ENCODE results near the gene FBH1. TPM values are rescaled to one million over a fixed set of nuclear protein-coding genes. Genes with fewer than 3 reads are reported as not detected.

The FBH1 gene
- total and polyA plus RNA-seq, 10 of the 15 experiments (the other 5 are each of a cell fraction or from before 2014, with no cell fraction given) = 6.1 to 67.6 (median 47.2) TPM

DNA sequence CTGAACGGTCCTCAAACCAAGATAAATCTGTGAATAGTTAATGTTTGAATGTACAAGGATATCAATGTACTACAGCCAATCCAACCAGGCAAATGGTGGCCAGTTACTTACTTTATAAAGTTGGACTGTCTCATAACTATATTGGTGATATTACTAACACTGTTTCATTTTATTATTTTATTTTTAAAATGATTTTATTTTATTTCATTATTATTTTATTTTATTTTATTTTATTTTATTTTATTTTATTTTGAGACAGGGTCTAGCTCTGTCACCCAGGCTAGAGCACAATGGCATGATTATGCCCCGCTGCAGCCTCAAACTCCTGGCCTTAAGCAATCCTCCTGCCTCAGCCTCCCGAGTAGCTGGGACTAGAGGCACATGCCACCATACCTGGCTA lies 80.5 kb downstream of the FBH1 start:
- H3K36me3 ChIP-seq (ENCODE audit: control insufficient read depth in 2 of 2, insufficient read depth in 2 of 2, low read length in 1 of 2) = peaks cover 1 to 5% of the 10 kb centered on the region in 2 experiments; a peak in 3 of 4 replicates
- no peak overlapping the region for H2AFZ ChIP-seq (ENCODE audit: control insufficient read depth, low read depth, low read length)
- POLR2A ChIA-PET = interaction anchor here (0.7 to 2.0 kb wide), 3 partner anchors 77 to 239 kb away, joined by 3 to 6 read pairs (median 4); no protein-coding TSS in a partner anchor
- ATAC-seq (no peak), DNase-seq (ENCODE audit: low read depth, low spot score) (no peak), FAIRE-seq (no peak)
- H3K4me2 ChIP-seq (ENCODE audit: control insufficient read depth, insufficient read depth) = 0 out of 2 replicates have a peak overlapping the region, but pooled peaks have one; percentile 95
- peaks cover 23% of the 10 kb centered on the region for H3K4me1 ChIP-seq (ENCODE audit: control insufficient read depth, insufficient read depth, low read length)
- in situ Hi-C loops (cut with MboI) (no loop called here), intact Hi-C loops (cut with micrococcal nuclease; ENCODE audit: unreplicated experiment) (no loop called here)
- H3K27me3 ChIP-seq (replicated peaks in 1 of 2; ENCODE audit: control insufficient read depth in 2 of 2, insufficient read depth in 2 of 2, low read length in 1 of 2) = no peaks in the 10 kb centered on the region
- H3K9me3 ChIP-seq (replicated peaks; ENCODE audit: control insufficient read depth, insufficient read depth, low read length) = no peaks in the 10 kb centered on the region
- no peak overlapping the region; the same call in 1 of the 2 replicates for H3K4me3 ChIP-seq
- SMC1A ChIA-PET (ENCODE audit: uncharacterized antibody, unreplicated experiment) = interaction anchor here (1.0 to 1.7 kb wide), 4 partner anchors 16 to 161 kb away, joined by 3 to 4 read pairs (median 4); no protein-coding TSS in a partner anchor
- 92% methylated on average over 3 of the region's 3 CpGs for WGBS (ENCODE audit: insufficient coverage, insufficient replicate concordance, low lambda C conversion rate, missing lambda C conversion rate)
- no peaks in the 10 kb centered on the region for H4K20me1 ChIP-seq (ENCODE audit: control insufficient read depth, insufficient read depth)
- H3K79me2 ChIP-seq (ENCODE audit: control insufficient read depth, insufficient read depth, low read length) = peaks cover 57% of the 10 kb centered on the region
- CTCF ChIA-PET = interaction anchor here (2.9 kb wide), 1 partner anchor 43 kb away, joined by 7 read pairs; no protein-coding TSS in a partner anchor
- H3K9ac ChIP-seq (ENCODE audit: control insufficient read depth, insufficient read depth, low read length) = no peak overlapping the region
- H3K27ac ChIP-seq (ENCODE audit: control insufficient read depth, insufficient read depth) = no peak overlapping the region
- BruUV-seq (replicated peaks) = no TSS peak
- RAD21 ChIA-PET (ENCODE audit: unreplicated experiment) = no interaction called here
- TF ChIP-seq, protein P1, sequence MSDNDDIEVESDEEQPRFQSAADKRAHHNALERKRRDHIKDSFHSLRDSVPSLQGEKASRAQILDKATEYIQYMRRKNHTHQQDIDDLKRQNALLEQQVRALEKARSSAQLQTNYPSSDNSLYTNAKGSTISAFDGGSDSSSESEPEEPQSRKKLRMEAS (IDR thresholded peaks at IDR 0.05; ENCODE audit: low read depth, low read length) = no peak
- TF ChIP-seq ESRRA (IDR thresholded peaks at IDR 0.05; ENCODE audit: low read length) = no peak
- no peak for TF ChIP-seq TCF12 (IDR thresholded peaks at IDR 0.05; ENCODE audit: low read depth, low read length)
- no peak for TF ChIP-seq NR2C1 (IDR thresholded peaks at IDR 0.05)
- TF ChIP-seq HDAC6 (IDR thresholded peaks at IDR 0.05; ENCODE audit: unreplicated experiment) = no peak

DNA sequence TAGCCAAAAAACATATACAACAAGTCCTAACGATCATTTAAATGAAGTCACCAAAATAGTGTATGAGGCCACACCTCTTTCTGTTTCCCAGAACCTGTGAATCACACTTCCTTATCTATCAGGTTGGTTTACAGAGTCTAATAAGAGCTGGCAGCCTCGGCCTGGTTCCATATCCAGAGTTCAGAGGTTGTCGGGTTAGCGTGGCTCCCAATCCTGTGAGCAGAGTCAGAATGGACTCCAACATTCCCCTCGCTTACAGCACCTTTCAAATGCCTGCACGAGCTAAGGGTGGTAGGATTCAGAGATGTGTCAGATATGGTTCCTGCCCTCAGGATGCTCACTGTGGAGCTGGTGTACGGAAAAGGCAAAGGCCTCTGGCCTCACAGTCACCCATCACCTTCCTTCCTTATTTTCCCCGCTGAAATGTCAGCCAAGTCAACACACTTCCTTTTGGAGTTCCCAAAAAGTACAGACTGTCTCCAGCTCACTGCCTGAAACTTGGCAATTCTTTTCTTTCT lies 81.3 kb downstream of the FBH1 start:
- Histone ChIP-seq H3K36me3 (ENCODE audit: control insufficient read depth in 2 of 2, insufficient read depth in 2 of 2, low read length in 1 of 2) (peaks cover 0 to 5% of the 10 kb centered on the region in 2 experiments; a peak in 2 of 4 replicates), H4K20me1 (ENCODE audit: control insufficient read depth, insufficient read depth) (no peaks in the 10 kb centered on the region), H3K9ac (ENCODE audit: control insufficient read depth, insufficient read depth, low read length) (peak overlapping the region; percentile 44; the same call in 1 of the 2 replicates), H3K4me1 (ENCODE audit: control insufficient read depth, insufficient read depth, low read length) (peaks cover 23% of the 10 kb centered on the region), H3K27ac (ENCODE audit: control insufficient read depth, insufficient read depth) (peak overlapping the region; percentile 74), H3K79me2 (ENCODE audit: control insufficient read depth, insufficient read depth, low read length) (peaks cover 62% of the 10 kb centered on the region), H3K4me3 (peak overlapping the region; percentile 50), H3K27me3 (replicated peaks in 1 of 2; ENCODE audit: control insufficient read depth in 2 of 2, insufficient read depth in 2 of 2, low read length in 1 of 2) (no peaks in the 10 kb centered on the region), H3K9me3 (replicated peaks; ENCODE audit: control insufficient read depth, insufficient read depth, low read length) (no peaks in the 10 kb centered on the region), H3K4me2 (ENCODE audit: control insufficient read depth, insufficient read depth) (peak overlapping the region; percentile 95), H2AFZ (ENCODE audit: control insufficient read depth, low read depth, low read length) (peak overlapping the region; percentile 38)
- DNase-seq (ENCODE audit: low read depth, low spot score) (no peak), ATAC-seq (peak; percentile 27; the same call in 2 of the 3 replicates), FAIRE-seq (no peak)
- ChIA-PET POLR2A (interaction anchor here (0.5 to 2.0 kb wide), 8 partner anchors 54 to 607 kb away, joined by 3 to 8 read pairs (median 3); no protein-coding TSS in a partner anchor), CTCF (interaction anchor here (1.5 to 2.9 kb wide), 2 partner anchors 42 to 115 kb away, joined by 6 to 7 read pairs; no protein-coding TSS in a partner anchor), RAD21 (ENCODE audit: unreplicated experiment) (interaction anchor here (0.7 to 1.3 kb wide), 5 partner anchors 43 to 80 kb away, joined by 3 to 7 read pairs (median 4); no protein-coding TSS in a partner anchor), SMC1A (ENCODE audit: uncharacterized antibody, unreplicated experiment) (interaction anchor here (0.7 to 1.6 kb wide), 10 partner anchors 11 to 154 kb away, joined by 3 to 6 read pairs (median 3); no protein-coding TSS in a partner anchor)
- WGBS (ENCODE audit: insufficient coverage, insufficient replicate concordance, low lambda C conversion rate, missing lambda C conversion rate) = 5% methylated on average over 8 of the region's 8 CpGs
- no TSS peak for BruUV-seq (replicated peaks)
- in situ Hi-C loops (cut with MboI) = no loop called here
- intact Hi-C loops (cut with micrococcal nuclease; ENCODE audit: unreplicated experiment) = no loop called here
- TF ChIP-seq CBFB (IDR thresholded peaks at IDR 0.05; ENCODE audit: low read depth) (no peak), SPI1 (IDR thresholded peaks at IDR 0.05; ENCODE audit: borderline replicate concordance, insufficient read depth, low read depth, low read length) (peak; percentile 54), IKZF2 (IDR thresholded peaks at IDR 0.05) (0 out of 4 replicates have a peak, but pooled peaks have one; percentile 14 to 16), KDM1A (IDR thresholded peaks at IDR 0.05; ENCODE audit: borderline replicate concordance) (no peak), TBL1XR1 (IDR thresholded peaks at IDR 0.05; ENCODE audit: low read depth, low read length) (no peak), DPF2 (IDR thresholded peaks at IDR 0.05) (0 out of 2 replicates have a peak, but pooled peaks have one; percentile 21)
- TF ChIP-seq, protein P2, sequence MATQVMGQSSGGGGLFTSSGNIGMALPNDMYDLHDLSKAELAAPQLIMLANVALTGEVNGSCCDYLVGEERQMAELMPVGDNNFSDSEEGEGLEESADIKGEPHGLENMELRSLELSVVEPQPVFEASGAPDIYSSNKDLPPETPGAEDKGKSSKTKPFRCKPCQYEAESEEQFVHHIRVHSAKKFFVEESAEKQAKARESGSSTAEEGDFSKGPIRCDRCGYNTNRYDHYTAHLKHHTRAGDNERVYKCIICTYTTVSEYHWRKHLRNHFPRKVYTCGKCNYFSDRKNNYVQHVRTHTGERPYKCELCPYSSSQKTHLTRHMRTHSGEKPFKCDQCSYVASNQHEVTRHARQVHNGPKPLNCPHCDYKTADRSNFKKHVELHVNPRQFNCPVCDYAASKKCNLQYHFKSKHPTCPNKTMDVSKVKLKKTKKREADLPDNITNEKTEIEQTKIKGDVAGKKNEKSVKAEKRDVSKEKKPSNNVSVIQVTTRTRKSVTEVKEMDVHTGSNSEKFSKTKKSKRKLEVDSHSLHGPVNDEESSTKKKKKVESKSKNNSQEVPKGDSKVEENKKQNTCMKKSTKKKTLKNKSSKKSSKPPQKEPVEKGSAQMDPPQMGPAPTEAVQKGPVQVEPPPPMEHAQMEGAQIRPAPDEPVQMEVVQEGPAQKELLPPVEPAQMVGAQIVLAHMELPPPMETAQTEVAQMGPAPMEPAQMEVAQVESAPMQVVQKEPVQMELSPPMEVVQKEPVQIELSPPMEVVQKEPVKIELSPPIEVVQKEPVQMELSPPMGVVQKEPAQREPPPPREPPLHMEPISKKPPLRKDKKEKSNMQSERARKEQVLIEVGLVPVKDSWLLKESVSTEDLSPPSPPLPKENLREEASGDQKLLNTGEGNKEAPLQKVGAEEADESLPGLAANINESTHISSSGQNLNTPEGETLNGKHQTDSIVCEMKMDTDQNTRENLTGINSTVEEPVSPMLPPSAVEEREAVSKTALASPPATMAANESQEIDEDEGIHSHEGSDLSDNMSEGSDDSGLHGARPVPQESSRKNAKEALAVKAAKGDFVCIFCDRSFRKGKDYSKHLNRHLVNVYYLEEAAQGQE (IDR thresholded peaks at IDR 0.05; ENCODE audit: low read depth, low read length) = no peak

All from GM12878 (cell line).